WI38 (cell line): ENCODE measurements around the gene ADGRG1.

ENCODE experiments used
- H3K4me3 ChIP-seq: 2 replicates; pipeline ENCODE4 v1.5.1; 2011; ENCODE audit warnings: low read depth, mild to moderate bottlenecking, control low read depth, low read length
- CTCF ChIP-seq: IDR thresholded peaks from 2 replicates; pipeline ENCODE4 v1.5.1; 2012; ENCODE audit warnings: low read depth, mild to moderate bottlenecking, control low read depth, low read length

Gene ADGRG1

GRCh38 chr16:57679767-57680482 is 51.5 kb downstream of the ADGRG1 start:
- no peak overlapping the region for H3K4me3 ChIP-seq
- TF ChIP-seq CTCF, result no peak

GRCh38 chr16:57680842-57681375 is 52.5 kb downstream of the ADGRG1 start:
- no peak for TF ChIP-seq CTCF
- no peak overlapping the region for H3K4me3 ChIP-seq

- H3K4me3 ChIP-seq, result no peak overlapping the region
- TF ChIP-seq CTCF, result no peak
These were observed 53.7 kb downstream of the ADGRG1 start for GRCh38 chr16:57681950-57682728.

GRCh38 chr16:57682809-57683635 is 54.6 kb downstream of the ADGRG1 start:
- H3K4me3 ChIP-seq, result no peak overlapping the region

GRCh38 chr16:57683636-57684545 is 55.5 kb downstream of the ADGRG1 start:
- no peak for TF ChIP-seq CTCF
- no peak overlapping the region for H3K4me3 ChIP-seq

More at GRCh38 chr16:57682809-57683635, 54.6 kb downstream of the ADGRG1 start:
- TF ChIP-seq CTCF, result no peak

DNA sequence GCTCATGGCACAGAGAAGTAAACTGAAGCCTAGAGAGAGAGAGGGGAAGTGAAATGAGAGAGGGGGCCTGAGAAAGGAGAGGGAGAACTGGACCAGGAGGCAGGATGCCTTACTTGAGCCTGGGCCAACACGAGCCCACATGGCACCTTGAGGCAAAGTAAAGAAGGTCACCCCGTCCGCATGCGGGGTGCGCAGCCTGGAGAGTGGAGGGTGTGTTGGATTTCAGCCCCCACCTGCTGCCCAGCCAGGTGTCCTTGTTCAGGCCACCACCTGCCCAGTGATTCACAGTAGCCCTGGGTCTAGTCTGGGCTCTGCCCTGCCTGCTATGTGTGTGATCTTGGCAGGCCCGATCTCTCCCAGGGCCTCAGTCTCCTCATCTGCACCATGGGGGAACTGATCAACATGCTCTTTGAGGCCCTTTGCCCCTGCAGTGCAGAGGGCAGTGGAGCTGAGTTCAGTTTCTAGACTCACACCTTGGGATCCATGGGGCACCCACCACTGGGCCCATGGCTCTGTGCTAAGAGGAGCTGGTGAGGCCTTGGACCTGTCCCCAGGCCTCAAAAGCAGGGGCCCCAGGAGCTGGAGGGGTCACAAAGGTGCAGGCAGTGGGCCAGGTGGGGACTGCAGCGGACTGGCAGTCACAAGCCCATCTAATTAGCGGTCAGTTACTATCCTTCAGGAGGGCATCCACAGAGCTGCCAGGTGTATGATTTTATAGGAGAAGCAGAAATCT is 56.4 kb downstream of the ADGRG1 start:
- no peak overlapping the region for H3K4me3 ChIP-seq
- TF ChIP-seq CTCF, result no peak
